ENCODE data around the gene RET. TPM values are rescaled to one million over a fixed set of nuclear protein-coding genes. Genes with fewer than 3 reads are reported as not detected.

RET gene
- total RNA-seq, 1 donor from 2014 or later, result 1.2 TPM

GRCh38 chr10:43057831-43058340, 19.0 kb upstream of the RET start:
- no peak for DNase-seq (ENCODE audit: low read depth)
- TF ChIP-seq CTCF (conservative IDR thresholded peaks at IDR 0.05; ENCODE audit: low read depth, low read length), result no peak
- no peak overlapping the region for H3K4me3 ChIP-seq (ENCODE audit: low read depth, low read length)

- TF ChIP-seq CTCF (conservative IDR thresholded peaks at IDR 0.05; ENCODE audit: low read depth, low read length), result no peak
- no peak for DNase-seq (ENCODE audit: low read depth)
- H3K4me3 ChIP-seq (ENCODE audit: low read depth, low read length), result no peak overlapping the region
These were observed 18.0 kb upstream of the RET start for GRCh38 chr10:43058716-43059335.

- no peak for DNase-seq (ENCODE audit: low read depth)
- H3K4me3 ChIP-seq (ENCODE audit: low read depth, low read length), result no peak overlapping the region
- TF ChIP-seq CTCF (conservative IDR thresholded peaks at IDR 0.05; ENCODE audit: low read depth, low read length), result no peak
These were observed 17.5 kb upstream of the RET start for GRCh38 chr10:43059336-43059720.

GRCh38 chr10:43059828-43060227, 17.0 kb upstream of the RET start:
- no peak for TF ChIP-seq CTCF (conservative IDR thresholded peaks at IDR 0.05; ENCODE audit: low read depth, low read length)
- no peak overlapping the region for H3K4me3 ChIP-seq (ENCODE audit: low read depth, low read length)
- no peak for DNase-seq (ENCODE audit: low read depth)

GRCh38 chr10:43060291-43060690, 16.6 kb upstream of the RET start:
- DNase-seq (ENCODE audit: low read depth), result no peak
- no peak overlapping the region for H3K4me3 ChIP-seq (ENCODE audit: low read depth, low read length)
- TF ChIP-seq CTCF (conservative IDR thresholded peaks at IDR 0.05; ENCODE audit: low read depth, low read length), result no peak

GRCh38 chr10:43061331-43061730, 15.5 kb upstream of the RET start:
- DNase-seq (ENCODE audit: low read depth), result no peak
- no peak for TF ChIP-seq CTCF (conservative IDR thresholded peaks at IDR 0.05; ENCODE audit: low read depth, low read length)
- no peak overlapping the region for H3K4me3 ChIP-seq (ENCODE audit: low read depth, low read length)

GRCh38 chr10:43061760-43062159, 15.1 kb upstream of the RET start:
- no peak for TF ChIP-seq CTCF (conservative IDR thresholded peaks at IDR 0.05; ENCODE audit: low read depth, low read length)
- no peak overlapping the region for H3K4me3 ChIP-seq (ENCODE audit: low read depth, low read length)
- no peak for DNase-seq (ENCODE audit: low read depth)

Measured in epithelial cell of proximal tubule (primary cell).